Neuronal stem cell (in vitro differentiated cells): Measurements from ENCODE around the gene EML1.

Source experiments
- DNase-seq: peaks from one replicate; pipeline ENCODE4 v3.0.0-alpha.2; 2013; ENCODE audit warnings: low spot score
- H2AFZ ChIP-seq: one replicate; pipeline ENCODE4 v1.6.1; 2013; ENCODE audit warnings: mild to moderate bottlenecking, low read length, inconsistent platforms
- H2AK5ac ChIP-seq: 2 replicates; pipeline ENCODE4 v1.6.1; 2013; ENCODE audit warnings: low read depth, mild to moderate bottlenecking, inconsistent platforms, low read length, moderate library complexity, mixed read lengths
- H2BK120ac ChIP-seq: 2 replicates; pipeline ENCODE4 v1.6.1; 2013; ENCODE audit warnings: low read depth, mild to moderate bottlenecking, inconsistent platforms, low read length, moderate library complexity, mixed read lengths
- H2BK12ac ChIP-seq: one replicate; pipeline ENCODE4 v1.6.1; 2013; ENCODE audit warnings: low read length, inconsistent platforms
- H2BK15ac ChIP-seq: 2 replicates; pipeline ENCODE4 v1.6.1; 2013; ENCODE audit warnings: mild to moderate bottlenecking, low read length, inconsistent platforms, mixed read lengths
- H2BK5ac ChIP-seq: one replicate; pipeline ENCODE4 v1.6.1; 2013; ENCODE audit warnings: inconsistent platforms, mild to moderate bottlenecking, low read length, moderate library complexity
- H3K14ac ChIP-seq: one replicate; pipeline ENCODE4 v1.6.1; 2013; ENCODE audit warnings: low read length, inconsistent platforms
- H3K18ac ChIP-seq: 2 replicates; pipeline ENCODE4 v1.6.1; 2013; ENCODE audit warnings: low read length, inconsistent platforms
- H3K23ac ChIP-seq: 2 replicates; pipeline ENCODE4 v1.6.1; 2013; ENCODE audit warnings: low read depth, mild to moderate bottlenecking, mixed read lengths, low read length, inconsistent platforms; ENCODE audit not compliant: poor library complexity
- H3K27ac ChIP-seq: replicated peaks from 3 replicates; pipeline ENCODE4 v1.5.1; 2013; ENCODE audit warnings: low read length, inconsistent platforms
- H3K27me3 ChIP-seq, 3 experiments: 2 replicates each; pipeline ENCODE4 v1.6.1; 2013; ENCODE audit warnings: low read length in 3 of 3, mild to moderate bottlenecking in 2 of 3, inconsistent platforms in 1 of 3, low read depth in 1 of 3, mixed read lengths in 1 of 3, moderate library complexity in 1 of 3; ENCODE audit not compliant: control insufficient read depth in 3 of 3, insufficient read depth in 3 of 3
- H3K36me3 ChIP-seq, 2 donors: replicated peaks in 1 of 2; 2 replicates each; pipeline ENCODE4 v1.6.1; 2013; ENCODE audit warnings: low read length in 2 of 2; ENCODE audit not compliant: control insufficient read depth in 2 of 2, insufficient read depth in 2 of 2
- H3K4ac ChIP-seq: 2 replicates; pipeline ENCODE4 v1.6.1; 2013; ENCODE audit warnings: inconsistent platforms, mild to moderate bottlenecking, low read length, moderate library complexity
- H3K4me1 ChIP-seq, 2 donors: 1 replicate in 1 of 2; 2 replicates in 1 of 2; pipeline ENCODE4 v1.6.1; 2013; ENCODE audit warnings: low read length in 2 of 2, low read depth in 1 of 2; ENCODE audit not compliant: control insufficient read depth in 2 of 2, insufficient read depth in 1 of 2
- H3K4me2 ChIP-seq: one replicate; pipeline ENCODE4 v1.6.1; 2013; ENCODE audit warnings: mild to moderate bottlenecking, low read length, inconsistent platforms; ENCODE audit not compliant: insufficient read depth, poor library complexity, severe bottlenecking
- H3K4me3 ChIP-seq, 2 donors: 2 replicates each; pipeline ENCODE4 v1.5.1; 2013; ENCODE audit warnings: low read length in 2 of 2, mild to moderate bottlenecking in 2 of 2, inconsistent platforms in 1 of 2, moderate library complexity in 1 of 2
- H3K79me1 ChIP-seq: one replicate; pipeline ENCODE4 v1.6.1; 2013; ENCODE audit warnings: low read depth, mild to moderate bottlenecking, inconsistent platforms, low read length, moderate library complexity
- H3K9ac ChIP-seq: one replicate; pipeline ENCODE4 v1.6.1; 2013; ENCODE audit warnings: mild to moderate bottlenecking, low read depth, low read length, inconsistent platforms; ENCODE audit not compliant: poor library complexity
- H3K9me3 ChIP-seq, 2 donors: replicated peaks in 1 of 2; 2 replicates each; pipeline versions ENCODE3 to v1.6.1; 2013; ENCODE audit warnings: low read length in 2 of 2, mild to moderate bottlenecking in 2 of 2, inconsistent platforms in 1 of 2, low read depth in 1 of 2, mixed read lengths in 1 of 2, moderate library complexity in 1 of 2; ENCODE audit not compliant: control insufficient read depth in 2 of 2, insufficient read depth in 1 of 2
- H4K8ac ChIP-seq: one replicate; pipeline ENCODE4 v1.6.1; 2013; ENCODE audit warnings: low read depth, mild to moderate bottlenecking, inconsistent platforms, low read length, moderate library complexity
- H4K91ac ChIP-seq: one replicate; pipeline ENCODE4 v1.6.1; 2013; ENCODE audit warnings: low read length, low read depth, mild to moderate bottlenecking, inconsistent platforms; ENCODE audit not compliant: poor library complexity
- WGBS, 2 donors: extraction: QIAGEN DNeasy Blood & Tissue Kit; methylation state at CpG; one replicate each; pipeline ENCODE4 v1.1.7; 2013; ENCODE audit warnings: missing lambda C conversion rate in 2 of 2, mixed read lengths in 1 of 2; ENCODE audit not compliant: insufficient read length in 2 of 2, insufficient replicate concordance in 1 of 2; ENCODE audit errors: extremely low coverage in 2 of 2; 5-methylcytosine and 5-hydroxymethylcytosine counted together

EML1 gene

DNA sequence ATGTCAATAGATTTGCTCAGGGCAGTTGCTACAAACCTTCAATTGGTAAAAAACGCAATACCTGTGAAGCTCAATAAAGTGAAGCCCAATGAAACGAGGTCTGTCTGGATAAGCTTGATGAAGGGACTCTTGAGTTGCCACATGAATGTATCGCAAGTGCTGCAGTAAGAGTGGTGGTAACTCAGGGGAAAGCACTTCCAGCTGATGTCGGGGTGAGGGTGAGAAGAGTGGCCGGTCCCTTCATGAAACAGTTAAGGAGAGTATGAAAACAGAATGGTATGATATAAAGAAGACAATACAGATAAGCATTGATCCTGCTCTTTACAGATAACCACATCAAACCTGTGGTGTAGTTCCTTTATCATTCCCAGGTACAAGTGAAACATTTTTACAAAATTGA, 188.6 kb downstream of the EML1 start:
- Histone ChIP-seq H3K4me1 (no peaks in the 10 kb centered on the region), H3K27me3 (no peaks in the 10 kb centered on the region), H3K36me3 (peaks cover 0 to 11% of the 10 kb centered on the region in 2 donors), H2BK5ac (no peak overlapping the region), H2BK15ac (no peak overlapping the region), H3K18ac (no peak overlapping the region), H4K91ac (no peak overlapping the region), H3K79me1 (no peaks in the 10 kb centered on the region), H3K4ac (no peak overlapping the region), H3K14ac (no peak overlapping the region), H2BK12ac (no peak overlapping the region), H3K23ac (no peak overlapping the region), H3K9ac (no peak overlapping the region), H2BK120ac (no peak overlapping the region), H3K9me3 (peaks cover 6 to 15% of the 10 kb centered on the region in 2 donors), H3K4me2 (no peak overlapping the region), H2AK5ac (no peak overlapping the region), H2AFZ (no peak overlapping the region), H3K4me3 (no peak overlapping the region), H4K8ac (no peak overlapping the region), H3K27ac (no peak overlapping the region)
- DNase-seq: no peak
- no CpG with 5 or more reads among the region's 5 CpGs for WGBS, 2 donors

DNA sequence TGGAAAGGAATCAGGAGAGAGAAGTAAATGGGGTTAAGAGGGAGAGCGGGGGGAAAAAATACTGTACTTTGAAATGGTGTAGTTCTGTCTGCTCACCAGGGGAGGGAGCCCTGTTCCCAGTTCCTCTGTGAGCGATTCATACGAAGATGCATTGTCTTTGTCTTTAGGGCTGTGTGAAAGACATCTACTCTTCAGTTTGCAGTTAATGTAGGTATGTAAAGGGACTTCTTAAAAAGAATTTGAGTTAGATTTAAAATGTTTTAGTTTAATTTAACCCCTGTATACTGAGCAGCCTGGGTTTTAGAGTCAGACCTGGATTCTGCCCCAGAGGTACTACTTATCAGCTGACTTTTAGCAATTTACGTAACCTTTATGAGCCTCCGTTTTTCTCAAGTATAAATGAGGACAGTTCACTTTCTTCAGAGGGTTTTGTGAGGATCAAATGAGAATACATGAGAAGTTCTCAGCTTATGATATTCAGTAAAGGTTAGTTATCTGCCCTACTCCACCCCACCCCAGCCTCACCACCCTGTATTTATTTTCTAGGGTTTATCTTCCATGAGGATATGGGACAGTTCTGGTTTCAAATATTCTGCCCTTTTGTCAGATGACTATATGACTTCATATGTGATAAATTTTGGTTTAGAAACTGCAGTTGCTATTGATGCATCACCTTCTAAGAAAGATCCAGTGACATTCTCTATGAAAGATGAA, 189.5 kb downstream of the EML1 start:
- no peak overlapping the region for H2AK5ac ChIP-seq
- no peak overlapping the region for H2BK15ac ChIP-seq
- H3K14ac ChIP-seq: no peak overlapping the region
- H4K8ac ChIP-seq: no peak overlapping the region
- H3K4ac ChIP-seq: no peak overlapping the region
- peak; percentile 54 for DNase-seq
- H4K91ac ChIP-seq: no peak overlapping the region
- WGBS, 2 donors: no CpG with 5 or more reads among the region's 5 CpGs
- H2AFZ ChIP-seq: no peak overlapping the region
- peaks cover 0 to 3% of the 10 kb centered on the region in 2 donors for H3K36me3 ChIP-seq
- H3K18ac ChIP-seq: no peak overlapping the region
- no peak overlapping the region for H2BK12ac ChIP-seq
- H3K9me3 ChIP-seq: peaks cover 7 to 14% of the 10 kb centered on the region in 2 donors
- no peak overlapping the region for H2BK5ac ChIP-seq
- no peak overlapping the region for H3K4me3 ChIP-seq
- no peaks in the 10 kb centered on the region for H3K79me1 ChIP-seq
- no peak overlapping the region for H3K27ac ChIP-seq
- no peaks in the 10 kb centered on the region for H3K4me1 ChIP-seq
- no peak overlapping the region for H3K9ac ChIP-seq
- H2BK120ac ChIP-seq: no peak overlapping the region
- no peak overlapping the region for H3K23ac ChIP-seq
- H3K27me3 ChIP-seq: no peaks in the 10 kb centered on the region
- no peak overlapping the region for H3K4me2 ChIP-seq

DNA sequence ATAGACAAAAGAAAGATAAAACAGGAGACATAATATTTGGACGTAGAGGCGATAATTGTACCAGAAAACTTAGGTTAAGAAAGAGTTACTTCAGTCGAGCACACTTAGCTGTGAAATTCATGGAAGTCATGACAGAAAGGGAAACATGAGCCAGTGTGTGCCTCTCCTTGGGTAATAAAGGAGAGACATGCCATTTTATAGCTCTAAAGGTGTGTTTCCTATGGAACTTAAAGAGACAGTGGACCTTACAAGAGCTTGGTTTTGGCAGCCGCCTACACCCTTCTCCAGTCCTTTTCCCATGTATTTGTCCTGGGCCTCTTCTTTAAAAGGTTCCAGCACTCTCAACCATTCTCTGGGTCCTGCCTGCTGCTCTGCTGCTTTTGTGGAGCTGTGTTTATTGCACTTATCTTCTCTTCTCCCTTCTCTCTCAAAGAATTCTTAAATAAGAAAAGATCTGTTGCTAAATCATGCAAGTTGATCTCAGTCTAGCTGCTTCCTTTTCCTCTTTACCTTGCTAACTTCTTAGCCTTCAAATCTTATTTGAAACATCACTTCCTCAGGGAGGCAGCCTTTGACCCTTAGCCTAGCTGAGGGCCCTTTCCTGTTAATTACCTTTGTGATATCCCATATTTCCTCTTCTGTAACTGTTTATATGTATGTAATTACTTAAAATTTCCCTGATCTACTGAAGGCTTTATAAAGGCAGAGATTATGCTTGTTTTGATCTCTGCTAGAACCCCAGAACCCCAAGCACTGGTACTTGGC, 190.2 kb downstream of the EML1 start:
- peaks cover 0 to 6% of the 10 kb centered on the region in 2 donors for H3K36me3 ChIP-seq
- no peak for DNase-seq
- H3K9ac ChIP-seq: no peak overlapping the region
- H3K18ac ChIP-seq: no peak overlapping the region
- H3K9me3 ChIP-seq: peaks cover 7 to 18% of the 10 kb centered on the region in 2 donors
- no peak overlapping the region for H2BK5ac ChIP-seq
- no peak overlapping the region for H3K27ac ChIP-seq
- no CpG with 5 or more reads among the region's 4 CpGs for WGBS, 2 donors
- no peaks in the 10 kb centered on the region for H3K27me3 ChIP-seq
- no peak overlapping the region for H4K91ac ChIP-seq
- H3K14ac ChIP-seq: no peak overlapping the region
- H2BK120ac ChIP-seq: no peak overlapping the region
- H3K4me3 ChIP-seq: no peak overlapping the region
- H3K4ac ChIP-seq: no peak overlapping the region
- no peak overlapping the region for H3K23ac ChIP-seq
- H4K8ac ChIP-seq: no peak overlapping the region
- no peak overlapping the region for H2BK12ac ChIP-seq
- no peak overlapping the region for H2BK15ac ChIP-seq
- H3K4me2 ChIP-seq: no peak overlapping the region
- no peaks in the 10 kb centered on the region for H3K4me1 ChIP-seq
- no peak overlapping the region for H2AK5ac ChIP-seq
- H2AFZ ChIP-seq: no peak overlapping the region
- no peaks in the 10 kb centered on the region for H3K79me1 ChIP-seq

DNA sequence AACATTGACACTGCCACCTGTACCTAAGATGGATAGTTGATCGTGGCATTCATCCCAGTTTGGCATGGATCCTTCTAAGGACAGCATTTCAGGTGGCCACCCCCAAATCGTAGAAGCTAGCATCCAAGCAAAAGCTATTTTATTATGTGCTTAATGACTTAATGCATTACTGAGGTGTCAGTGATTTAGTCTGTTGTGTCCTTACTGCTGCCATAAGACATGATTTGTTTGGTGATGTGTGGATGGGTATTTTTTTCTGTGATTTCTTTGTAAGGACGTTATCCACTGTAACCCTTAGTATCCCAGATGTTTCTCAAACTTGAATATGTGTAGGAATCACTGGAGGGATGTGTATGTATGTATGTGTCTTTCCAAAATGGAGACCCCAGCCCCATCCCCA, 190.8 kb downstream of the EML1 start:
- Histone ChIP-seq H3K27ac (no peak overlapping the region), H2AFZ (no peak overlapping the region), H3K27me3 (no peaks in the 10 kb centered on the region), H3K23ac (no peak overlapping the region), H2BK5ac (no peak overlapping the region), H3K4me2 (no peak overlapping the region), H3K4me1 (no peaks in the 10 kb centered on the region), H3K4ac (no peak overlapping the region), H3K9me3 (peaks cover 7 to 22% of the 10 kb centered on the region in 2 donors), H3K18ac (no peak overlapping the region), H3K14ac (no peak overlapping the region), H2BK120ac (no peak overlapping the region), H2AK5ac (no peak overlapping the region), H2BK12ac (no peak overlapping the region), H3K36me3 (peaks cover 0 to 6% of the 10 kb centered on the region in 2 donors), H4K8ac (no peak overlapping the region), H3K4me3 (no peak overlapping the region), H4K91ac (no peak overlapping the region), H3K79me1 (no peaks in the 10 kb centered on the region), H2BK15ac (no peak overlapping the region), H3K9ac (no peak overlapping the region)
- no CpG with 5 or more reads among the region's 3 CpGs for WGBS, 2 donors
- no peak for DNase-seq
